Cardiac muscle cell (in vitro differentiated cells and primary cell): ENCODE measurements around the gene DRD4. TPM values are rescaled to one million over a fixed set of nuclear protein-coding genes. Genes with fewer than 3 reads are reported as not detected.

Experiments used
- DNase-seq, 2 donors: peaks; one replicate each; pipeline versions ENCODE4 v3.0.0 to v3.0.0-alpha.2; 2010 to 2017; ENCODE audit warnings: low read depth in 1 of 2, low spot score in 1 of 2
- H3K27ac ChIP-seq: fragments of 200-600 bp; sonication (generic); 2 replicates; pipeline ENCODE4 v1.5.1; 2016
- H3K27me3 ChIP-seq: fragments of 200-600 bp; sonication (generic); 2 replicates; pipeline ENCODE4 v1.6.0; 2016; ENCODE audit warnings: control low read depth
- H3K36me3 ChIP-seq: fragments of 200-600 bp; sonication (generic); 2 replicates; pipeline ENCODE4 v1.5.1; 2016; ENCODE audit warnings: control low read depth
- H3K4me1 ChIP-seq: fragments of 200-600 bp; sonication (generic); 2 replicates; pipeline ENCODE4 v1.8.1; 2017; ENCODE audit warnings: low read depth, mild to moderate bottlenecking, mixed run types
- H3K4me3 ChIP-seq: fragments of 200-600 bp; sonication (generic); 2 replicates; pipeline ENCODE4 v1.5.1; 2016; ENCODE audit warnings: mild to moderate bottlenecking
- H3K9me3 ChIP-seq: fragments of 200-600 bp; sonication (generic); 2 replicates; pipeline ENCODE4 v1.5.1; 2017; ENCODE audit warnings: low read depth, mild to moderate bottlenecking, control low read depth
- CTCF ChIP-seq: IDR thresholded peaks from 2 replicates; pipeline ENCODE4 v1.5.1; 2012; ENCODE audit warnings: low read depth, mild to moderate bottlenecking, low read length
- polyA plus RNA-seq: library from polyadenylated mRNA; unstranded; fragments of >200 nt; fragmentation: Nextera tagmentation; extraction: Ambion mirVana; gene quantifications from 2 replicates; pipeline ENCODE4 v1.2.1, GENCODE V29; 2016
- total RNA-seq: library from RNA; depleted of rRNA; stranded (reverse); fragments of >200 nt; gene quantifications from 2 replicates; pipeline ENCODE4 v1.2.3, GENCODE V29; 2016

Gene DRD4
- total and polyA plus RNA-seq, 2 experiments from 2014 or later = 0.75 to 1.2 TPM

- H3K27me3 ChIP-seq = peaks cover 62% of the 10 kb centered on the region
Measured at GRCh38 chr11:635945-636510, 1.0 kb upstream of the DRD4 start.

GRCh38 chr11:637333-637592, 194 bp downstream of the DRD4 start:
- H3K4me3 ChIP-seq = peak overlapping the region; percentile 12
- TF ChIP-seq CTCF = no peak
- DNase-seq = no peak
- peaks cover 25% of the 10 kb centered on the region for H3K4me1 ChIP-seq
- H3K27ac ChIP-seq = no peak overlapping the region
- no peaks in the 10 kb centered on the region for H3K9me3 ChIP-seq
- no peaks in the 10 kb centered on the region for H3K36me3 ChIP-seq
- peaks cover 62% of the 10 kb centered on the region for H3K27me3 ChIP-seq

More at GRCh38 chr11:635945-636510, 1.0 kb upstream of the DRD4 start:
- no peaks in the 10 kb centered on the region for H3K36me3 ChIP-seq
- no peak overlapping the region for H3K27ac ChIP-seq
- TF ChIP-seq CTCF = no peak
- no peak overlapping the region for H3K4me3 ChIP-seq
- H3K9me3 ChIP-seq = no peaks in the 10 kb centered on the region
- DNase-seq = no peak
- peaks cover 25% of the 10 kb centered on the region for H3K4me1 ChIP-seq

- peak overlapping the region; percentile 12 for H3K4me3 ChIP-seq
Measured at GRCh38 chr11:637593-638521, 788 bp downstream of the DRD4 start.

GRCh38 chr11:638631-639331, 1.7 kb downstream of the DRD4 start:
- DNase-seq = no peak
- H3K9me3 ChIP-seq = no peaks in the 10 kb centered on the region
- H3K27ac ChIP-seq = no peak overlapping the region
- TF ChIP-seq CTCF = no peak
- peaks cover 62% of the 10 kb centered on the region for H3K27me3 ChIP-seq
- H3K4me3 ChIP-seq = no peak overlapping the region
- peaks cover 25% of the 10 kb centered on the region for H3K4me1 ChIP-seq
- no peaks in the 10 kb centered on the region for H3K36me3 ChIP-seq

More at GRCh38 chr11:637593-638521, 788 bp downstream of the DRD4 start:
- no peak for TF ChIP-seq CTCF
- Histone ChIP-seq H3K27me3 (peaks cover 62% of the 10 kb centered on the region), H3K9me3 (no peaks in the 10 kb centered on the region), H3K27ac (no peak overlapping the region), H3K4me1 (peaks cover 25% of the 10 kb centered on the region), H3K36me3 (no peaks in the 10 kb centered on the region)
- DNase-seq = no peak

- H3K4me1 ChIP-seq = peaks cover 25% of the 10 kb centered on the region
- TF ChIP-seq CTCF = no peak
- H3K9me3 ChIP-seq = no peaks in the 10 kb centered on the region
- no peaks in the 10 kb centered on the region for H3K36me3 ChIP-seq
- no peak overlapping the region for H3K27ac ChIP-seq
- H3K27me3 ChIP-seq = peaks cover 61% of the 10 kb centered on the region
- no peak for DNase-seq
- no peak overlapping the region for H3K4me3 ChIP-seq
Measured at GRCh38 chr11:639332-639955, 2.4 kb downstream of the DRD4 start.
